HG02884 (cell line): ENCODE measurements around the gene PTPRD.

Experiments
- ATAC-seq: cut with Tn5 transposase; IDR thresholded peaks from one replicate; pipeline ENCODE4 v1.9.1; 2021; ENCODE audit warnings: mild to moderate bottlenecking, moderate library complexity; ENCODE audit not compliant: unreplicated experiment

The PTPRD gene

GRCh38 chr9:8494571-8494970, 2118.2 kb downstream of the PTPRD start:
- no peak for ATAC-seq

- ATAC-seq = no peak
Observed at GRCh38 chr9:8492679-8493078, 2120.1 kb downstream of the PTPRD start.

GRCh38 chr9:8492024-8492423, 2120.8 kb downstream of the PTPRD start:
- no peak for ATAC-seq

- no peak for ATAC-seq
Observed at GRCh38 chr9:8491563-8491962, 2121.2 kb downstream of the PTPRD start.

GRCh38 chr9:8489835-8490234, 2123.0 kb downstream of the PTPRD start:
- ATAC-seq = no peak

- no peak for ATAC-seq
Observed at GRCh38 chr9:8486095-8486494, 2126.7 kb downstream of the PTPRD start.

GRCh38 chr9:8484597-8485191, 2128.1 kb downstream of the PTPRD start:
- ATAC-seq = peak; percentile 47

- ATAC-seq = no peak
Observed at GRCh38 chr9:8477450-8477849, 2135.4 kb downstream of the PTPRD start.

GRCh38 chr9:8474937-8475336, 2137.9 kb downstream of the PTPRD start:
- no peak for ATAC-seq

- no peak for ATAC-seq
Observed at GRCh38 chr9:8473244-8474020, 2139.4 kb downstream of the PTPRD start.

GRCh38 chr9:8468045-8468637, 2144.7 kb downstream of the PTPRD start:
- no peak for ATAC-seq

- no peak for ATAC-seq
Observed at GRCh38 chr9:8457816-8458215, 2155.0 kb downstream of the PTPRD start.

GRCh38 chr9:8457055-8457454, 2155.7 kb downstream of the PTPRD start:
- no peak for ATAC-seq

- ATAC-seq = no peak
Observed at GRCh38 chr9:8456344-8456743, 2156.5 kb downstream of the PTPRD start.

- no peak for ATAC-seq
Observed at GRCh38 chr9:8450810-8451545, 2161.8 kb downstream of the PTPRD start.

- no peak for ATAC-seq
Observed at GRCh38 chr9:8448226-8448625, 2164.6 kb downstream of the PTPRD start.

- ATAC-seq = no peak
Observed at GRCh38 chr9:8447601-8448000, 2165.2 kb downstream of the PTPRD start.

GRCh38 chr9:8437876-8438275, 2174.9 kb downstream of the PTPRD start:
- ATAC-seq = no peak

GRCh38 chr9:8437259-8437658, 2175.5 kb downstream of the PTPRD start:
- no peak for ATAC-seq

GRCh38 chr9:8436786-8437185, 2176.0 kb downstream of the PTPRD start:
- ATAC-seq = no peak

- ATAC-seq = no peak
Observed at GRCh38 chr9:8434621-8435020, 2178.2 kb downstream of the PTPRD start.

- ATAC-seq = no peak
Observed at GRCh38 chr9:8432224-8432623, 2180.6 kb downstream of the PTPRD start.
